ENCODE results near the gene NPAS2.

DNA sequence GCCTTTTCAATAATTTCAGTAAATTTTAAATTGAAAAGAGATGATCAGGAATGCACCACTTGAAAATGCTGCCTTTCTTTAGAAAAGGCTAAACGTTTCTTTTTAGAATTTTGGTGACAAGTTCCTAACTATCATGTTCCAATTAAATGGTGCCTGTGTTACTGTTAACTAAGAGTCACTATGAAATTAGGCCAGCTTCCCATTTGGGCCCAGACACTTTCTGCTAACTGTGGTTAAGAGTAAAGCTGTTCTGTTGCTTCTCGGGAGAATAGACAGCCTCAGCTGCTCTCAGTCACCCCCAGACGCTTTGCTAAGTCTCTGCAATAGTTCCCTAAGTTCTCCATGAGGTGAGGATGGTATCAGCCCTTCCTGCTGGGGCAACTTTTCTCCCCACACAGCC, 90.2 kb downstream of the NPAS2 start:
- TF ChIP-seq, protein P1, sequence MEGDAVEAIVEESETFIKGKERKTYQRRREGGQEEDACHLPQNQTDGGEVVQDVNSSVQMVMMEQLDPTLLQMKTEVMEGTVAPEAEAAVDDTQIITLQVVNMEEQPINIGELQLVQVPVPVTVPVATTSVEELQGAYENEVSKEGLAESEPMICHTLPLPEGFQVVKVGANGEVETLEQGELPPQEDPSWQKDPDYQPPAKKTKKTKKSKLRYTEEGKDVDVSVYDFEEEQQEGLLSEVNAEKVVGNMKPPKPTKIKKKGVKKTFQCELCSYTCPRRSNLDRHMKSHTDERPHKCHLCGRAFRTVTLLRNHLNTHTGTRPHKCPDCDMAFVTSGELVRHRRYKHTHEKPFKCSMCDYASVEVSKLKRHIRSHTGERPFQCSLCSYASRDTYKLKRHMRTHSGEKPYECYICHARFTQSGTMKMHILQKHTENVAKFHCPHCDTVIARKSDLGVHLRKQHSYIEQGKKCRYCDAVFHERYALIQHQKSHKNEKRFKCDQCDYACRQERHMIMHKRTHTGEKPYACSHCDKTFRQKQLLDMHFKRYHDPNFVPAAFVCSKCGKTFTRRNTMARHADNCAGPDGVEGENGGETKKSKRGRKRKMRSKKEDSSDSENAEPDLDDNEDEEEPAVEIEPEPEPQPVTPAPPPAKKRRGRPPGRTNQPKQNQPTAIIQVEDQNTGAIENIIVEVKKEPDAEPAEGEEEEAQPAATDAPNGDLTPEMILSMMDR (IDR thresholded peaks at IDR 0.05; ENCODE audit: low read depth, low read length): no peak
- no peak for TF ChIP-seq EZH2phosphoT487 (IDR thresholded peaks at IDR 0.05; ENCODE audit: low read depth)
